Measurements from ENCODE around the gene DHCR7. TPM values are rescaled to one million over a fixed set of nuclear protein-coding genes. Genes with fewer than 3 reads are reported as not detected.

DHCR7 gene
- polyA plus RNA-seq, 1 of the 3 experiments (the other 2 are of a cell fraction), result 21.4 TPM

DNA sequence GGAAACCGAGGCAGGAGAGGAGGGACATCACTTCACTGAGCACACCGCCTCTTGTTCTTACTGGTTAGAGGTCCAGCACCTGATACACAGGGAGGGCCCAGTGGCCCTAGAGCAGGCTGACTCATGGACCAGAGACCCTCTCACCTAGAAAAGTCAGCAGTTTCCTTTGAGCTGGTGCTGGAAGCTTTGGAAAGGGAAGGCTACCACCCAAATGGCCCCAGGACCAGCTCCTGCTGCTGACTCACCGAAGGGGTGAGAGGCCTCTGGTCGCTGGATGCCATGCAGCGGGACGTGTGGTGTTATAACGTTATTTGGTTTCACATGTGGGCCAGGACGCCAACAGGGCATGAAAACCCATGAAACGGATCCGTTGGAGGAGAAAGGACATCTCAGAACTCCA lies 8.6 kb upstream of the DHCR7 start:
- no peak overlapping the region for H3K27ac ChIP-seq (ENCODE audit: low read depth in 2 of 2, low read length in 1 of 2)
- TF ChIP-seq GABPA (IDR thresholded peaks at IDR 0.05; ENCODE audit: low read depth), result no peak
- no peak for TF ChIP-seq POLR2AphosphoS5 (IDR thresholded peaks at IDR 0.05; ENCODE audit: low read depth, low read length)
- no peak for TF ChIP-seq NRF1 (IDR thresholded peaks at IDR 0.05; ENCODE audit: low read depth, low read length)
- TF ChIP-seq RAD21 (IDR thresholded peaks at IDR 0.05; ENCODE audit: low read length), result no peak
- TF ChIP-seq, protein P1, sequence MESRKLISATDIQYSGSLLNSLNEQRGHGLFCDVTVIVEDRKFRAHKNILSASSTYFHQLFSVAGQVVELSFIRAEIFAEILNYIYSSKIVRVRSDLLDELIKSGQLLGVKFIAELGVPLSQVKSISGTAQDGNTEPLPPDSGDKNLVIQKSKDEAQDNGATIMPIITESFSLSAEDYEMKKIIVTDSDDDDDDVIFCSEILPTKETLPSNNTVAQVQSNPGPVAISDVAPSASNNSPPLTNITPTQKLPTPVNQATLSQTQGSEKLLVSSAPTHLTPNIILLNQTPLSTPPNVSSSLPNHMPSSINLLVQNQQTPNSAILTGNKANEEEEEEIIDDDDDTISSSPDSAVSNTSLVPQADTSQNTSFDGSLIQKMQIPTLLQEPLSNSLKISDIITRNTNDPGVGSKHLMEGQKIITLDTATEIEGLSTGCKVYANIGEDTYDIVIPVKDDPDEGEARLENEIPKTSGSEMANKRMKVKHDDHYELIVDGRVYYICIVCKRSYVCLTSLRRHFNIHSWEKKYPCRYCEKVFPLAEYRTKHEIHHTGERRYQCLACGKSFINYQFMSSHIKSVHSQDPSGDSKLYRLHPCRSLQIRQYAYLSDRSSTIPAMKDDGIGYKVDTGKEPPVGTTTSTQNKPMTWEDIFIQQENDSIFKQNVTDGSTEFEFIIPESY (IDR thresholded peaks at IDR 0.05; ENCODE audit: borderline replicate concordance, low read depth), result no peak
- TF ChIP-seq, protein P2, sequence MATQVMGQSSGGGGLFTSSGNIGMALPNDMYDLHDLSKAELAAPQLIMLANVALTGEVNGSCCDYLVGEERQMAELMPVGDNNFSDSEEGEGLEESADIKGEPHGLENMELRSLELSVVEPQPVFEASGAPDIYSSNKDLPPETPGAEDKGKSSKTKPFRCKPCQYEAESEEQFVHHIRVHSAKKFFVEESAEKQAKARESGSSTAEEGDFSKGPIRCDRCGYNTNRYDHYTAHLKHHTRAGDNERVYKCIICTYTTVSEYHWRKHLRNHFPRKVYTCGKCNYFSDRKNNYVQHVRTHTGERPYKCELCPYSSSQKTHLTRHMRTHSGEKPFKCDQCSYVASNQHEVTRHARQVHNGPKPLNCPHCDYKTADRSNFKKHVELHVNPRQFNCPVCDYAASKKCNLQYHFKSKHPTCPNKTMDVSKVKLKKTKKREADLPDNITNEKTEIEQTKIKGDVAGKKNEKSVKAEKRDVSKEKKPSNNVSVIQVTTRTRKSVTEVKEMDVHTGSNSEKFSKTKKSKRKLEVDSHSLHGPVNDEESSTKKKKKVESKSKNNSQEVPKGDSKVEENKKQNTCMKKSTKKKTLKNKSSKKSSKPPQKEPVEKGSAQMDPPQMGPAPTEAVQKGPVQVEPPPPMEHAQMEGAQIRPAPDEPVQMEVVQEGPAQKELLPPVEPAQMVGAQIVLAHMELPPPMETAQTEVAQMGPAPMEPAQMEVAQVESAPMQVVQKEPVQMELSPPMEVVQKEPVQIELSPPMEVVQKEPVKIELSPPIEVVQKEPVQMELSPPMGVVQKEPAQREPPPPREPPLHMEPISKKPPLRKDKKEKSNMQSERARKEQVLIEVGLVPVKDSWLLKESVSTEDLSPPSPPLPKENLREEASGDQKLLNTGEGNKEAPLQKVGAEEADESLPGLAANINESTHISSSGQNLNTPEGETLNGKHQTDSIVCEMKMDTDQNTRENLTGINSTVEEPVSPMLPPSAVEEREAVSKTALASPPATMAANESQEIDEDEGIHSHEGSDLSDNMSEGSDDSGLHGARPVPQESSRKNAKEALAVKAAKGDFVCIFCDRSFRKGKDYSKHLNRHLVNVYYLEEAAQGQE (IDR thresholded peaks at IDR 0.05; ENCODE audit: low read depth, low read length), result no peak
- TF ChIP-seq FOSL2 (IDR thresholded peaks at IDR 0.05; ENCODE audit: borderline replicate concordance, low read depth), result no peak
- TF ChIP-seq, protein P3, sequence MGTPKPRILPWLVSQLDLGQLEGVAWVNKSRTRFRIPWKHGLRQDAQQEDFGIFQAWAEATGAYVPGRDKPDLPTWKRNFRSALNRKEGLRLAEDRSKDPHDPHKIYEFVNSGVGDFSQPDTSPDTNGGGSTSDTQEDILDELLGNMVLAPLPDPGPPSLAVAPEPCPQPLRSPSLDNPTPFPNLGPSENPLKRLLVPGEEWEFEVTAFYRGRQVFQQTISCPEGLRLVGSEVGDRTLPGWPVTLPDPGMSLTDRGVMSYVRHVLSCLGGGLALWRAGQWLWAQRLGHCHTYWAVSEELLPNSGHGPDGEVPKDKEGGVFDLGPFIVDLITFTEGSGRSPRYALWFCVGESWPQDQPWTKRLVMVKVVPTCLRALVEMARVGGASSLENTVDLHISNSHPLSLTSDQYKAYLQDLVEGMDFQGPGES (IDR thresholded peaks at IDR 0.05; ENCODE audit: low read depth, low read length), result no peak
- no peak for TF ChIP-seq SIN3A (IDR thresholded peaks at IDR 0.05; ENCODE audit: borderline replicate concordance, low read depth, low read length)
- TF ChIP-seq CHD2 (IDR thresholded peaks at IDR 0.05; ENCODE audit: low read length, partially characterized antibody), result no peak
- no peak for TF ChIP-seq YY1 (IDR thresholded peaks at IDR 0.05; ENCODE audit: low read depth)
- TF ChIP-seq JUND (IDR thresholded peaks at IDR 0.05), result no peak
- TF ChIP-seq, protein P4, sequence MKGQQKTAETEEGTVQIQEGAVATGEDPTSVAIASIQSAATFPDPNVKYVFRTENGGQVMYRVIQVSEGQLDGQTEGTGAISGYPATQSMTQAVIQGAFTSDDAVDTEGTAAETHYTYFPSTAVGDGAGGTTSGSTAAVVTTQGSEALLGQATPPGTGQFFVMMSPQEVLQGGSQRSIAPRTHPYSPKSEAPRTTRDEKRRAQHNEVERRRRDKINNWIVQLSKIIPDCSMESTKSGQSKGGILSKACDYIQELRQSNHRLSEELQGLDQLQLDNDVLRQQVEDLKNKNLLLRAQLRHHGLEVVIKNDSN (IDR thresholded peaks at IDR 0.05; ENCODE audit: borderline replicate concordance, low read depth), result no peak
- no peak for TF ChIP-seq ELF1 (IDR thresholded peaks at IDR 0.05)
- ChIA-PET POLR2A (no interaction called here), CTCF (no interaction called here)
- 98% methylated on average over 10 of the region's 10 CpGs for WGBS (ENCODE audit: low lambda C conversion rate)
- no peaks in the 10 kb centered on the region for H3K27me3 ChIP-seq (ENCODE audit: insufficient read depth)
- peaks cover 31 to 59% of the 10 kb centered on the region in 2 experiments for H3K36me3 ChIP-seq (replicated peaks in 1 of 2; ENCODE audit: control insufficient read depth in 1 of 2, insufficient read depth in 2 of 2, low read length in 1 of 2)
- no peak overlapping the region for H3K4me3 ChIP-seq (ENCODE audit: low read depth in 2 of 2, low read length in 1 of 2)
- peaks cover 0 to 13% of the 10 kb centered on the region in 2 experiments; a peak in 2 of 4 replicates for H3K4me1 ChIP-seq (ENCODE audit: control insufficient read depth in 1 of 2, insufficient read depth in 2 of 2, low read depth in 1 of 2, low read length in 1 of 2)
- H3K4me2 ChIP-seq, result no peak overlapping the region
- DNase-seq, result no peak
- H3K79me2 ChIP-seq (ENCODE audit: insufficient read depth), result peaks cover 28% of the 10 kb centered on the region
- no peaks in the 10 kb centered on the region for H3K9me3 ChIP-seq
- H2AFZ ChIP-seq (ENCODE audit: low read depth), result no peak overlapping the region
- no peaks in the 10 kb centered on the region for H3F3A ChIP-seq (replicated peaks; ENCODE audit: insufficient read depth)
- H3K9ac ChIP-seq, result no peak overlapping the region
- no peaks in the 10 kb centered on the region for H3K9me2 ChIP-seq
- H4K20me1 ChIP-seq (ENCODE audit: insufficient read depth), result peaks cover 5% of the 10 kb centered on the region
